GDM1 (cell line): ENCODE results near the gene C1orf116.

Experiments
- DNase-seq: peaks from one replicate; lab custom pipeline; 2025; lab: John Stamatoyannopoulos, UW

Gene C1orf116

DNA sequence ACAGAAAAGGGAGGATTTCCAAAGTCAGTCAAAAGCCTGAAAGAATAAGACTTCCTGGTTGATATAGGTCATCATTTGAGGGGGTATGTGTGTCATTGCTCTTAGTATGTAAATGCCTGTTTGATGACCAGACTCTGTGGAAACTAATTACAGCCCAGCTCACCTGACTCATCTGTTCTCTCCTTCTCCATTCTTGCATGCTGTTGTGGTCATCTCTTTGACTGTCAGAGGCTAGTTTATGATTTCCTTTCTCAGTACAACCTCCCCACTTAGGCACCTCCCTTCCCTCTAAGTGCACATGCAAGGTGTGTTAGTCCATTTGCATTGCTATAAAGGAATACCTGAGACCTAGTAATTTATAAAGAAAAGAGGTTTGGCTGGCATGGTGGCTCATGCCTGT, 2.4 kb upstream of the C1orf116 start:
- no peak for DNase-seq

DNA sequence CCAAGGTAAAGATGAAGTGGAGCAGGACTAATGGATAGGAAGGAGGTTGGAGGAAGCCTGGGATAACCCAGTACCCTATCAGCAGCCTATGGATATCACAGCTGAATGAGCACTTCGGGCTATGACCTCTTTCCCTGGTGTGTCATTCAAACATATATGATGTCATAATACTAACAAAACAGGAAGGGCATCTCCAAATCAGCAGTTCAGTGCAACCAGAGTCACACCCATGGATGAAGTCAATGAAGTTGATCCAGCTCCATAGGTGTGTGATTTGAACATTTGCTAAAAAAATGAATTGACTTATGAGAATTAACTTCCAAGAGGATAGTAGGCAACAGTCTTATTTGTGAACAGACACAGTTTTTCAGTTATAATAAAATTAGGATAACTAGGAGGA, 1.7 kb upstream of the C1orf116 start:
- no peak for DNase-seq

DNA sequence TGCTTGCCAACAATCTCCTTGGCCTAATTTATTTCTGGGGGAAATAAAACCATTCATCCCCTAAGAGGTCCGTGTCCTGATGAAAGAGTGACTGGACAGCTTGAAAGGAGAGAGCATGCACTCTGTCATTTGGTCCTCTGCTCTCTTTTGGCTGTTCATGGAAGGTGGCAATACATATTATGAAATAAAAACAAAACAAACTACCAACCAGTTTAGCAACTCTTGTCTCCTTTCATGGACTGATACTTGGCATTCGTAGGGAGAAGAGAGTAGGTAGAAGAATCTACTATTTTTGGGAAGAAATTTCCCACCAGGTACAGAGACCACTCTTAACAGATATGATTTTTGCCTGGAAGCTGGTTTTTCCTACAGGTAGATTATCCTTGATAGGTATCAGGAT, 746 bp upstream of the C1orf116 start:
- no peak for DNase-seq

DNA sequence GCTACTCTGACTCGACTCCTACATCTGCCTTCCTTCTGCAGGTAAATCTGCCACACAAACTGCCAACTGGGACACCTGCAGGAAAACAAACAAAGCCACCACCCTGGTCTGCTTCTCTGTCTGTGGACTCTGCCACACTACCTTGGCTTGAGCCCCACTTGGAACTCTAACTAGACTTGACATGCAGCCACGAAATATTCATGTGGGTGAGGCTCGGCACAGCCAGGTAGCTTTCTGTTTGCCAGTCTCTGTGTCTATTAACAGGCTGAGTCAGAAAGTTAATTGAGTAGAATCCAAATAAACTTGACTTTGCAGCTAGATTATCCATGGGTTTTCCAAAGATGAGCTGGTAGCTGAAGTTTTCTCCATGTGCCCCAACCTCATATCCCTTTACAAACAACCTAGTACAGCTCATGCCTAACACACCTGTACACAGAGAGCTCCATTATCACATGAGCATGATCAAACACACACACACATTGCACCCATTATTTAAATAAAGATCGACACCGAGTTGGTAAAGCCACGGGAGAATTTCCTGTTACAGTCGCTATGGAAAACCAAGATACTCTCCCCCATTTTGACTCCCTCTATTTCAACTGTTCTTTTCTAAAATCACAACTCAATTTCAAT, 808 bp downstream of the C1orf116 start:
- DNase-seq, result no peak

DNA sequence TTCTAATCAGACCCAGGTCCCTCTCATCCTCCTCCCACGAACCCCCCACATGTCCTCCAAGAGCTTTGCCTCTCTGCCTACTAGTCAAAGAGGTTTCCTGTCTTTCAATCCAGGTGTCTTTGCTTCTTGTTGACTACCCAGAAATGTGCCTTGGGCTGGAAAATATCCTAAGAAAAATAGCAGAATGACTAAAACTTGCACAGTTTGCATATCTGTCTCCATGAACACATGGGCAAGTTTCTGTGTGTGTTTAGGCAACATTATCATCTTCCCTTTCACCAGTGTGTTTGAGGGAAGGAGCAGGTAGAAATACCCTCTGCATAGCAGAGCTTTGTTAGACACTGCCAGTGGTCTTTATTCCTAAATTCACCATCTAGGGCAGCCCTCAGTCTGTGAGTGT, 1.5 kb downstream of the C1orf116 start:
- no peak for DNase-seq

DNA sequence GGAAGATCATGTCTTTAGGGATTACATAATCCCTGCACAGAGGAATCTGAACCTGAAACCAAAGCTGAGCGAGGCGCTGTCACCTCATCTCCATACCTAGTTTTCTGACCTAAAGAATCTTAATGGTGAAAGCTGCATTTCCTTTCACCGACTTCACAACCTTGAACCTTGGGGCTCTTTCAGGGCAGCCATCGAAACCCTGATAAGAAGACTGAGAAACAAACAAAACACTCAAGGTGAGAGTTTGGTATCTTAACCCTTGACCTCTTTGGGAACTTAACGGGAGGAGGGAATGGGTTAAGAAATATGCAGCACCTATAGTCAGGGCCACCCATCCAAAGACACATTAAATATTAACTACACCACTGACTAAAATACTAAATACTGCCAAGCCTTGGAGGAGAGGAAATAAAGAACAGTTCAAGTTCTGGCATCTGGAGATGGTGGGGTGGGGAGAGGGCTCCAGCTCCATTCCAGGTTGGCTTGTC, 2.0 kb downstream of the C1orf116 start:
- DNase-seq, result no peak

DNA sequence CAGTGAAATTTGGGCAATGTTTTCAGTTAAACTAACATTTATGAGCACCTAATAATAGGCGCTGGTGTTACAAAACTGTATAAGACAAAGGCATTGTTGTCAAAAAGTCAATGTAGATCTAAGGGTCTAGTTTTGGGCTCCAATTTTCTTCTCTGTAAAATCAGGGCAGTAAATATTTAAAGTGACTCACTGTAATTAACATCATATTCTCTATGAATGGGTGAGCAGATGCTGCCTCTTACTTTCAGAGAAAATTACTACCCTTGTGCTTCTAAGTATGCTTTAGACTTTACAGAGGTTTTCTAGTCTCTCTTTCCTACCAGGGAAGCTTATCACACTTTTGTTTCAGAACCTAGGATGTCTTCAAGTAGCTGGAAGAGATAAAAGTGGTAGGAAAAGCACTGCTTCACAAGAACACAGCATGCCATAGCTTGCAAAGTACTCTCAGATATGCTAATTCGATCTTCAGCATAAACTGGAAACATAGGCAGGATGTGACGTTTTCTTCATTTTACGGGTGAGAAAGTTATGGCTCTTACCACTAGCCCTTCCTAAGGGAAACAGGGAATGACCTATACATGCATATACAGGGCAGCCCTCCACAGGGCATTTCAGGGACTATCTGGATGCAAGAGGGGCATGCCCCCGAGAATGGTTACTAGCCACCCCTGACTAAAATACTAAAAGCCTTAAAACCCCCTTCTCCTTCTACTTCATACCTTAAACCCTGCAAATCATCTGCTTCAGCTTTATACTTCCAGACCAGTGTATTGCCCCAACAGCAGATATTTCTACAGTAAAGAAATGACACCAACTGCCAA, 2.6 kb downstream of the C1orf116 start:
- DNase-seq, result no peak

DNA sequence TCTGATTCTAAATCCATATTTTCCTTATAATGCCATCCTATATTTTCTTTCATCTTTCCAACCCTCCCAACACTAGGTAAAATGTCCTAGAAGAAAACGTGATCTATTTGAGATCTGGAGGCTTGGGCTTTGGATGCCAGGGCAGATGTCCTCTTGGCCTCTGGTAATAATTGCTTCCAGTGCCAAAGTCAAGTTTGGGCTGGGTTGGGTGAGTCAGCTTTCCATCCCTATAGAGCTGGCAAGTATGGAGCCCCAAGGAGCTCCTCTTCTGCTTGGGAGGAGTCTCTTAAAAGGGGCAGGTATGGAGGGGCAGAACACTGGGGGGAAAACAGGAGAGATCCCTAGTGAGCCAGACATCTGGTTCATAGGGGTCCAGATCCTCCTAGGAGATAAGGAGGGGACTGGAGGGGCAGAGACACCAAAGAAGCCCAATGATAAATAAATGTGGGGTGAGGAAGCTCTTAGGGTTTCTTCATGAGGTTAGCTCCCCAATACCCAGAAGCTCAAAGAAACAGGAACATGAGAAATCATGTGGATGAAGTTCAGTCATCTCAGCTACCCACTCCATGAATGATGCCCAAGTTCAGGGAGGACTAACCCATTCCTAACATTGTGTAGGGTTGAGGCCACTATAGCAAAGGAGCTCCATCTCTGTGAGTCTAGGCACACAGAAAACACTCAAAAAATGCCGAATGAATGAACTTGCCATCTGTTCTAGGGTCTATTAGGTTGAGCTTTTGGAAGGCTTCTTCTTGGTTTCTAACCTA, 3.5 kb downstream of the C1orf116 start:
- DNase-seq, result no peak

DNA sequence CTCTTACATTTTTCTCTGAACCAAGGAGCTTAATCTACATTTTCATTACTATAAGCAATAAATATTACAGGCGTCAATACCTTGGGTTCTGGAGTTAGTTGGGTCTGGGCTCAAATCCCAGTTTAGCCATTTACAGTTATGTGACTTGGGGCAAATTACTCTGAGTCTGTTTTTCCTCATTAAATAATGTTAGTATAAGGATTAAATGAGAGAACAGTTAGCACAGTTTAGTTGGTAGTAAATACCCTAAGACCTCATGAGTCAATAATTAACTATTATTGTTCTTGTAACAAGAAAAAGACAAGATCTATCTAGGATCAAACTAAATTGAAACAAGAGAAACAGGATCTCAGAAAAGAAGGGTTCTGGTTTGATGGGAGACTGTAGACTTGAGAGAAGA, 4.6 kb downstream of the C1orf116 start:
- DNase-seq, result no peak

DNA sequence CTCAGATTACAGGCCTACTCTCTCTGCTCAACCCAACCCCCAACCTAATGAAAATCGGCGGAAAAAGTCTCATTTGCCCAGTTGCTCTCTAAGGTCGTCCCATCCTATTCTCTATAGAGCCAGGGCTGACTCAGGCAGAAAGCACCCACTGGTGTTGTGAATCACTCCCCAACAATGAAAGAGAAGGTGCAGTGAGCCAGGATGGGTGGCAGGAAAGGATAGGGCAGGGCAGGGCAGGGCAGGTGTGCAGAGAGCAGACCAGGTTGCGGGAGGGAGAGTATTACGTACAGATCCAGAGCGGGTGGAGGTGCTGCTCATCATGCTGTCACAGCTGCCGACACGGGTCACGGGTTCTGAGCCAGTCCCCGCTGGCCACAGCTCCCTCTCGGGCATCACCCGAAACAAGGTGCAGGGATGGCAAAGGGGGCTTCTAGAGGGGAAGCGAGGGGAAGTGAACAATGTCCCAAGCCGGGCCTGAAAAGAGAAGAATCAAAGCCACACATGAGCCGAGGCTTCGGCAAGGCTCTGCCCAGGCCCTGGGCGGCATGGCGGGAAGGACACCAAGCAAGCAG, 5.3 kb downstream of the C1orf116 start:
- no peak for DNase-seq

DNA sequence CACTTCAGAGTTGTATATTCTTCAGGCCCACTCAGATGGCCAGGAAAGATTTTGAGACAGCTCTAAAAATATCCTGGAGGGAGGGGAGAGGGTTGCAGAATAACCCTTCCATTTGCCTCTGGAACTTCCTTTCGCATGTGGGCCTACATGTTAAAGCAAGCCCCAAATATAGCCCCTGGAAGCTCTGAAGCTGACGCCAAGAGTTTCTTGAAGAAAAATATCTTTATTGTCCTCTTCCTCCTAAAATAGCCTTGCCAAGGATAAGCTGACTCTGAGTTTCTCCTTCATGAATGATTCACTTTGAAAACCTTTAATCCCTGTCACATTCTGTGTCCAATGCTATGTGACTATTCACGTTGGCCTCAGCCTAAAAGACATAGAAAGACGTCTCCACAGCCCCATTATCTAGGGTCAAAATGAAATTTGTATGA, 6.4 kb downstream of the C1orf116 start:
- DNase-seq, result no peak

DNA sequence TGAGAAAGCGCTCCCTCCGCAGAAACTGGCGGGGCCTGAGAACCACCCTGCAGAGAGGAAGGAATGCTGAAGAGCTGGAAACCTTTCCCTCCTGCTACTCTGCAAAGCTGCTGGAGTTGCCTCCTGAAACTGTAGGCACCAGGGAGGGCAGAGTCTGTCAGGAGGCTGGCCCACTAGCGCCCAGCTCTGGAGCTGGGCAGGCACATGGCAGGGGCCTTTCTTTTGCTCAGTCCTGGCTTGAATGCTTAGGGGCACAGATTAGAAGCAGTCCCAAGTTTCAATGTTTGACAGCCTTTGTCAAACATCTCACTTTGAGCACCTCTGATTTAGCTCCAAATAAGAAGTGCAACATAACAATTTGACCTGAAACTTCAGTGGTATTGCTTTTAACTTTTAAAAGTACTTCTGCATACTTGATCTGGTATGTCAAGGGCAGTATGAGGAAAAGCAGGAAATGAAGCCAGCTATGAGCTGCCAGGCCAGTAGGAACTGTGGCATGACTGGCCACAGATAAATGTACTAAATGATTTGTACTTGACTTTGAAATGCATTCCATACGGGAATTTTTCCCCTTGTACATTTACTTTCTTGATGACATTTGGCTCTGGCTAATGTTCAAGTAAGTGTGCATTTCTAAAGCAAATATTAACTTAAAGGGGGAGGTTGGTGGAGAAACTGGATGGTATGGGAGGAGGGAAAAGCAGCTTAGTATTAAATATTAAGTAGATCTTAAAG, 7.2 kb downstream of the C1orf116 start:
- DNase-seq, result peak; percentile 5

DNA sequence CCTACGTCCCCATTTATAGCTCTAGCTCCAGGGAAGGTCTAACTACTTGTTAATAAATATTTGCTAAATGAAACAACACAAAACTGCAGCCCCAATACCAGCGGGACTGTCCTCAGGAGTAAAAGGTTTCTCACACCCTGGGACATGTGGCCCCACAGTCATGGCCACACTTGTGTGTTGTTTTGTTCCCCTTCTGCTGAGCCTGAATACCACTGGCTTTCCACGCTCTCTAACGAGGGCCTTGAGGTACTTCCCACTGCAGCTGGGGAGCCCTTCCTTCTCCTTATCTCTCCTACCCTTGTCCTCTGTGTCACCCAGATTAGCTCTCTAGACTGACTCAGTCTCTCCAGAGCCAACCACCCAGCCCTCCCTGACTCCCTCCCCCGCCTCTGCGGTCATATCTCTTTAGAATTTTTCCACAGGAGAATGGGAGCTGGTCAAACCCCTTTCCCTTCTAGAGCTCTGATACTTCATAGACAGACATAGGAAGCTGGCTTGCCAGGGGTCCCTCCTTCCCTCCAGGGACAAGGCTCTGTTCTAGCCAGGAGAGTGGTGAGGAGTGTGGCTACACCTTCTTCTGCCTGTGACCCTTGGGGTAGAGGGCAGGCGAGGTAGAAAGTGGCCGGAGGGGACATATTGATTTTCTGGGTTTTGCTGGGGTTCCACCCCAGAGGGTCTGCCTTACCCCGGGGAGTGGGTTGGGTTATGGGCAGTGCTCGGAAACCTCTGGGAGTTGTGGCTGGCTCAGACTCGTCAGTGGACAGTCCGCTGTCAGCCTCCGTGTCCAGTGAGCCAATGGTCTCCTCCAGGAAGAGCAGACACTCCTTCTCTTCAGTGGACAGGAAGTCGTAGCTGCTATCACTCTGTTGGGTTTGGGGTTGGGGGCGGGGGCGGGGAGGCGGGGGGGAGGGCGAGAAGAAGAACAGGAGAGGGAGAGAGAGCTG, 8.1 kb downstream of the C1orf116 start:
- peak; percentile 79 for DNase-seq

DNA sequence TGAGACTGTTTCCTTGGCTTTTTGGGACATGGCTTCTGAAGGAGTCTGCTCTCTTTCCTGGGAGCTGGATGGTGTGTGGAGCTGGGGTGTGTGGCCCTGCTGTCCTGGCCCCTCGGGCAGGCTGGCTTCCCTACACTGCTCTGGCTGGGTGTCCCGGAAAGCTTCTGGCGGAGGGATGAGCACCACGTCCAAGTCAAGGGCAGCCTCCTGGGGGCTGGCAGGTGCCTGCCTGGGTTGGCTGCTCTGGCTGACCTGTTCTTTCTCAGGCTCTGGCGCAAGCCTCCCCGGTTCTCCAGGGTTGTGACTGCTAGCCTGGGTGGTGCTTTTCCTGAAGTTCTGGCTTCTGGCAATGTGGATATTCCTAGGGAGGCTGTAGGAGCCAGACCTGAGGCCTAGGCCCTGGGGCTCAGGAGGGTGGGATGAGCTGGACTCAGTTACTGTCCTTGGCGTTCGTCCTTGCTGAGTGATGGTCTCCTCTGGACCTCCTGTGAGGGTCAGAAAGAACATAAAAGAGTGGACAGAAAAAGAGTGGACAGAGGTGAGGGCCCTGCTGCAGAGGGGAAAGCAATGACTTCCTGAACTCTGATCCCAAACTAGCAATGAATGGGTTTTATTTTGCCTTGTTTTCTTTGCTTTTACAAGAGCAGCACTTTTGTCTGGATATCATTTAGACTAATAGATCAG, 9.4 kb downstream of the C1orf116 start:
- no peak for DNase-seq

DNA sequence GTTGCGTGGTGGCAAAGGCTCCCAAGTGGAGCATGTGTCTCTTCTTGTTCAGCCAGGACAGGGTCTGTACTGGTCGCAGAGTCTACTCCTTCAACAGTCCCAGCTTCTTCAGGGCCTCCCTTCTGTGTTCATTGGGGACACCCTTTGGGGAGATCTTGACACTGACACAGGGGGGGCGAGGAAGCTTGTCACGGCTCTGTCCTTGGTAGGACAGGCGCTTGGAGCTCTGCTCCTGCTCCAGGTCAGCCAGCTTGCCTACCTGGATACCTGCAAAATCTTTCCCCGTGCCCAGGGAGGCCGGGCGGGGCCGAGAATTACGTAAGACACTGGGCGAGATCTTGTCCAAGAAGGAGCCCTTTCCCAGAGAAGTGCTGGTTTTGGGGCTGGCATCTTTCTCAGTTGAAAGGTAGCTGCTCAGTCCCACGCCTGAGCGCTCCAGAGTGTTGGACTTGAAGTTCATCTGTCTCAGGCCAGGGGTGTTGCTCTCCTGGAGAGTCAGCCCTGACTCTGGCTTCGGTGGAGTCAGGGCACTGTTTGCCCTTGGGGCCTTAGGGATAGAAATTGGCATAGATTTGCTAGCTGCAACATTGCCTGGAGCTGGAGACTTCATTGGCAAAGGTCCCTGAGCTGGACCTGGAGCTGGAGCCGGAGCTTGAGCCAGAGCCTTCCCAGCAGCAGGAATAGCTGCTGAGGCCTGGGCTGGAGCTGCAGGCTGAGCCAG, 10.5 kb downstream of the C1orf116 start:
- no peak for DNase-seq

DNA sequence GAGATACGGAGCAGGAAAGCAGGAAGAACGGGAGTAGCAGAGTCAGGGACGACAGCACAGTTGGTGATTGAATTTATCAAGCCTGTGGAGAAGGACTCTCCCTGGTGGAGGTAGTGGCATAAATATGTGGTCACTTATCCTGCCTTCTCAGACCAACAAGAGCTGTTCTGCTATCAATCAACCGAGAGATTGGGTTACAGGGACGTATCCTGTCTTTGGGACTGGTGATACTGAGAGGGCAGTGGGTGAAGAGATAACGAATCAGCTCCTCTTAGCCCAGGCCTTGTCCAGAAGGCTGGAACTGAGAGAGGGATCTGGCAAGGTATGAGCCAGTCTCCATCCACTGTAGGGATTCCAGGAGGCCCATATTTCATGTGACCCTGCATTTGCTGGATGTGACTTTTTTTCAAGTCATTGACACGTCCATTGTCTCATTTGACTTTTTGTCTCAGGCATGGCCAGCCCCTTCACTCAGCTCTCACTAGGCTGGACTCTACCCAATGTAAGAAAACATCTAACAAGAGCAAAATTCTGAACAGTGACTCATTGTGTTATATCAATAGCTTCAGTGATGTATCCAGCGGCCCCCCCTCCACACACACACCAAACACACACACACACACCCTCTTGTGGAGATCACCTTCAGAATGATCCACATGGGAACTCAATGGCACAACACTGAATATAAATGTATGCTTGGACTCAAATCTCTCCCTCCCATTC, 11.3 kb downstream of the C1orf116 start:
- no peak for DNase-seq

DNA sequence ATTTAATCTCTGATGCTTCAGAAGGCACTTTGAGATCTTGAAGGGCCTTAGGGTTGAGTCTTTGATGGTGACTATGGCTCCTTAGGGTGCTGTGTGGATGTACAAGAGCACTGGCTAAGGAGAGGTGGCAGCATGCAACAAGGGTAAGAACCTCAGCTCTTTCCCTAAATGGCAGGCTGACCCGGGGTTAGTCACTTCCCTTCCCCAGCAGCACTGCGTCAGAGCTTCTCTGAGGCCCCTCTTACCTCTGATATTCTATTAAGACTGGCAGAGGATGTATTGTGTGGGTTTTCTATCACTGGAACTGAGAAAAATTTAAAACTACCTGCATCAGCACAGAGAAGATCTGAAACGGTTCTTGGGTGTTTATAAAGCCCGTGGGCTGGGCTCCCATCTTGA, 11.8 kb downstream of the C1orf116 start:
- DNase-seq, result peak; percentile 40

DNA sequence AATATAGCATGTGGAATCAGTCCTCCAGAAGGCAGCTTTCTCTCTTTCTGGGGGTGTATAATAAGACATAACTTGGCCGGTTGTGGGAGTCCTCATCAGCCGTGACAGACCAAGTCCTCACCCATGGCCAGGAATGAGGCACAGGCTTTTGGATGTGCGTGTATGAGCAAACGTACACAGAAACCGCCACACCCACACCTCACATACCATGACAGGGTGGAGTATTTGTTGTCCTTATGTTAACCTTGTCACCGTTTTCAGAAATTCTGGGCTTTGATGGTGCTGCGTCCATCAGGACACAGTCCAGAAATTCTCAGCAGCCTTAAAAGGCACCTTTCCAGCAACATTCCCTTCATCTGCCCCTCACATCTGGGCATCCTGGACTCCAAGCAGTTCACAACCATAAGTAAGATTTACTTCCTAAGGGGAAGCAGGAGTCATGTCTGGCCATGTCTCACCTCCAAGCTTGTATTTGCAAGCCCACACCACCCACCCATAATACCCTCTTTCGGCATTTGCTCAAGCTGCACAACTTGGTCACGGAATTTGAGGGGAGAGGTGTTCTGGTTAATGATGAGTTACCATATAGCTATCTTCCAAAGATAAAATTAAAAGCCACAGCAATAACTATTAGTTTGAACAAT, 12.4 kb downstream of the C1orf116 start:
- DNase-seq, result no peak
